Glutamatergic neuron (in vitro differentiated cells): Measurements from ENCODE around the gene RPRD1A. TPM values are rescaled to one million over a fixed set of nuclear protein-coding genes. Genes with fewer than 3 reads are reported as not detected.
"Not testable (repeated sequence)": the region's sequence is repeated elsewhere in the genome, so short reads cannot be mapped to it uniquely, and the experiment has no call there.

ENCODE experiments used
- DNase-seq: peaks from one replicate; pipeline ENCODE4 v3.0.0; 2022
- H3K27ac Mint-ChIP-seq: one replicate; pipeline ENCODE4 v1.8.0; 2020; ENCODE audit warnings: mild to moderate bottlenecking, mixed read lengths, inconsistent platforms; ENCODE audit not compliant: unreplicated experiment
- H3K27me3 Mint-ChIP-seq: one replicate; pipeline ENCODE4 v1.8.0; 2020; ENCODE audit warnings: mild to moderate bottlenecking, moderate library complexity, mixed read lengths, inconsistent platforms; ENCODE audit not compliant: unreplicated experiment
- H3K36me3 Mint-ChIP-seq: one replicate; pipeline ENCODE4 v1.8.0; 2020; ENCODE audit warnings: mild to moderate bottlenecking, mixed read lengths, inconsistent platforms; ENCODE audit not compliant: unreplicated experiment
- H3K4me1 Mint-ChIP-seq: one replicate; pipeline ENCODE4 v1.8.0; 2020; ENCODE audit warnings: mild to moderate bottlenecking, low read depth, mixed read lengths, inconsistent platforms; ENCODE audit not compliant: unreplicated experiment
- H3K4me3 Mint-ChIP-seq: one replicate; pipeline ENCODE4 v1.8.0; 2020; ENCODE audit warnings: mild to moderate bottlenecking, mixed read lengths, inconsistent platforms; ENCODE audit not compliant: unreplicated experiment
- H3K9me3 Mint-ChIP-seq: one replicate; pipeline ENCODE4 v1.8.0; 2020; ENCODE audit warnings: mild to moderate bottlenecking, moderate library complexity, mixed read lengths, inconsistent platforms; ENCODE audit not compliant: unreplicated experiment
- CTCF ChIP-seq: fragments of 200-600 bp; sonication (generic); IDR thresholded peaks from one replicate; pipeline ENCODE4 v1.5.0; 2021; ENCODE audit not compliant: partially characterized antibody, unreplicated experiment
- total RNA-seq: library from RNA; stranded (reverse); fragmentation: NEBNext Ultra II Directional; extraction: Animal tissue kit (Norgen Biotek cat#: 25700); gene quantifications from one replicate; pipeline ENCODE4 v1.2.1, GENCODE V29; 2021; ENCODE audit not compliant: unreplicated experiment

RPRD1A gene
- total RNA-seq, 1 donor from 2014 or later: 68.8 TPM

GRCh38 chr18:35968278-35968880, 99.0 kb downstream of the RPRD1A start:
- Mint-ChIP-seq H3K4me1 (peaks cover 5% of the 10 kb centered on the region), H3K27me3 (peaks cover 6% of the 10 kb centered on the region), H3K36me3 (peaks cover 4% of the 10 kb centered on the region), H3K4me3 (no peak overlapping the region), H3K27ac (no peak overlapping the region), H3K9me3 (peaks cover 17% of the 10 kb centered on the region)
- DNase-seq: no peak
- TF ChIP-seq CTCF: no peak

GRCh38 chr18:35967866-35968265, 99.5 kb downstream of the RPRD1A start:
- H3K4me3 Mint-ChIP-seq, H3K27ac Mint-ChIP-seq, H3K27me3 Mint-ChIP-seq, DNase-seq, H3K4me1 Mint-ChIP-seq, H3K36me3 Mint-ChIP-seq: not testable (repeated sequence)
- H3K9me3 Mint-ChIP-seq: peaks cover 13% of the 10 kb centered on the region

- H3K9me3 Mint-ChIP-seq: peaks cover 5% of the 10 kb centered on the region
- no peak for TF ChIP-seq CTCF
- H3K27ac Mint-ChIP-seq: no peak overlapping the region
- H3K4me1 Mint-ChIP-seq: no peaks in the 10 kb centered on the region
- DNase-seq: no peak
- no peak overlapping the region for H3K4me3 Mint-ChIP-seq
- peaks cover 4% of the 10 kb centered on the region for H3K36me3 Mint-ChIP-seq
- H3K27me3 Mint-ChIP-seq: peaks cover 2% of the 10 kb centered on the region
Observed at GRCh38 chr18:35964319-35964718, 103.0 kb downstream of the RPRD1A start.

GRCh38 chr18:35962320-35962719, 105.0 kb downstream of the RPRD1A start:
- Mint-ChIP-seq H3K4me3 (no peak overlapping the region), H3K27ac (no peak overlapping the region), H3K36me3 (peaks cover 4% of the 10 kb centered on the region), H3K27me3 (peaks cover 2% of the 10 kb centered on the region), H3K4me1 (no peaks in the 10 kb centered on the region), H3K9me3 (peaks cover 5% of the 10 kb centered on the region)
- TF ChIP-seq CTCF: no peak
- no peak for DNase-seq

- Mint-ChIP-seq H3K36me3 (no peaks in the 10 kb centered on the region), H3K9me3 (no peaks in the 10 kb centered on the region), H3K27ac (no peak overlapping the region), H3K27me3 (no peaks in the 10 kb centered on the region), H3K4me1 (no peaks in the 10 kb centered on the region), H3K4me3 (no peak overlapping the region)
- no peak for TF ChIP-seq CTCF
- DNase-seq: no peak
Observed at GRCh38 chr18:35956226-35956625, 111.1 kb downstream of the RPRD1A start.
